CMK (cell line): ENCODE results near the gene TMEM63B.
A peak's percentile ranks its signal among the peaks of the same experiment; 100 is the strongest.

Experiments
- DNase-seq: peaks from one replicate; pipeline ENCODE4 v3.0.0-alpha.2; 2010; ENCODE audit warnings: low read depth

The TMEM63B gene

DNA sequence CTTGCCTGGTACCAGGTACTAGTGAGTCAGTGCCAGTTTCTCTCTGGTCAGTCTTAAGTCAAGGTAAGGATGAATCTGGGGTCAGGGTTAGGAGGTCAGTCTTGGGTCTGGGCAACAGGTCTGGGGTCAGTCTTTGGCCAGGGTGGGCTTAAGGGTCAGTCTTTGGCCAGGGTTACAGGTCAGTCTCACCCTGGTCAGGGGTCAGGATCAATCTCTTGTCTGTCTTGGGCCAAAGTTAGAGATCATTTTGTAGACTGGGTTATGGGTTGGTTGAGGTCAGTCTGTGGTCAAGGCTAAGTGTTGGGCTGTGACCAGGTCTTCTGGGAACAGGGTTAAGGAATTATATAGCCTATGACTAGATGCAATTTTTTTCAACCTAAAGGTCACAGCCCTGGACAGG, 18.5 kb downstream of the TMEM63B start:
- no peak for DNase-seq

DNA sequence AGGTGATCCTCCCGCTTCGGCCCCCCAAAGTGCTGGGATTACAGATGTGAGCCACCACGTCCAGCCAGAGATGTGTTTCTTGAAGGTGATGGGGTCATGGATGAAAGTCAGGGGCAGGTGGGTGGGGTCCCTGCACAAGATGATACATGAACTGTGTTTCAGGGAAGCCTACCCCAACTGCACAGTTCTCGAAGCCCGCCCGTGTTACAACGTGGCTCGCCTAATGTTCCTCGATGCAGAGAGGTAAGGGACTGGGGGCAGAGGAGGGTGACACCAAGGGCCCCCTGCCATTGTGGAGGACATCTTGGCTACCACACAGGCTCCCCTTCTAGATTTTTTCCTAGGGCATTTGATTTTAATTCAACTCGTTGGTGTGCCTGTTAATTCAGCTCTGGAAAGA, 19.3 kb downstream of the TMEM63B start:
- DNase-seq: no peak

DNA sequence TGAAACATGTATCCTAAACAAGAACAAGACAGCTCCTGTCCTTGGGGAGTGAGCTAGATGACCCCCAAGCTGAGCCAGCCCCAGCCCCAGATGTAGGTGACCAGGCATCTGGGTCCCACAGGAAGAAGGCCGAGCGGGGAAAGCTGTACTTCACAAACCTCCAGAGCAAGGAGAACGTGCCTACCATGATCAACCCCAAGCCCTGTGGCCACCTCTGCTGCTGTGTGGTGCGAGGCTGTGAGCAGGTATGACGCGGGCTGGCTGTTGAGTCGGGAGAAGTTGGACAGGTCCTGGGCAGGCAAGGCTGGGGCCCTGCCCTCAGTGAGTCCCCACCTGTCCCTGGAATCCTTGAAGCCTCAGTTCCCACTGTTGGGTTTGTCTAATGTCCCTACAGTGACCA, 19.9 kb downstream of the TMEM63B start:
- no peak for DNase-seq

DNA sequence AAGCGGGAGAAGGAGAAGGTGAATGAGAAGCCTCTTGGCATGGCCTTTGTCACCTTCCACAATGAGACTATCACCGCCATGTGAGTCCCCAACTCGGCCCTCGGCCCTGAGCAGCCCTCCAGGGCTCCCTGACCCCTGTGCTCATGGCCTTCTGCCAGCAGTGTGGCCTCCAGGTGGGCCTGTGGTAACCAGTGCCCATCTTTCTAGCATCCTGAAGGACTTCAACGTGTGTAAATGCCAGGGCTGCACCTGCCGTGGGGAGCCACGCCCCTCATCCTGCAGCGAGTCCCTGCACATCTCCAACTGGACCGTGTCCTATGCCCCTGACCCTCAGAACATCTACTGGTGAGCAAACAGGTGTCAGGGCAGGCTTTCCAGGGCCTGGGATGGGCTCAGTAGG, 21.0 kb downstream of the TMEM63B start:
- no peak for DNase-seq

DNA sequence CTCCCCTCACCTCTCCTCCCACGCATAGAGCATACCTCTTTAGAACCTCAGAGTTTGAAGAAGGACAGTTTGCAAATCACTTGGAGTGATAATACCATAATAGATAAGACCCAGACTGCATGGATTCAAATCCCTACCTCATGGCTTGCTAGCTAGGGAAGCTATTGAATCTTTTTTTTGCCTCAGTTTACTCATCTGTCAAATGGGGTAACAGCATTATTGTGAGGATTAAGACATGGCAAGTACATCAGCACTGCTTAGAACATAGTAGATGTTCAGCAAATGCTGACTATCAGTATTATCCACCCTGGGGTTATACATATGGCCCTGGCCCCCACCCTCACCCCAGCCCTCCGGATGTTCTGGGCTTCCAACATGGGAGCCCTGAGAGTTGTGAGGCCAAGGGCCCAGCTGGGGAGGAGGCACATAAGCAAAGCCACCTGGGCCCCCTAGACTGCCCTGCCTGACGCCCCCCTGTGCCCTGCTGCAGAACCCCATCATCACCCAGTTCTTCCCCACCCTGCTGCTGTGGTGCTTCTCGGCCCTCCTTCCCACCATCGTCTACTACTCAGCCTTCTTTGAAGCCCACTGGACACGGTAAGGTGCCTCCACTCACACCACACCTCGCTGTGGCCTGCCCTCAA, 22.1 kb downstream of the TMEM63B start:
- no peak for DNase-seq

DNA sequence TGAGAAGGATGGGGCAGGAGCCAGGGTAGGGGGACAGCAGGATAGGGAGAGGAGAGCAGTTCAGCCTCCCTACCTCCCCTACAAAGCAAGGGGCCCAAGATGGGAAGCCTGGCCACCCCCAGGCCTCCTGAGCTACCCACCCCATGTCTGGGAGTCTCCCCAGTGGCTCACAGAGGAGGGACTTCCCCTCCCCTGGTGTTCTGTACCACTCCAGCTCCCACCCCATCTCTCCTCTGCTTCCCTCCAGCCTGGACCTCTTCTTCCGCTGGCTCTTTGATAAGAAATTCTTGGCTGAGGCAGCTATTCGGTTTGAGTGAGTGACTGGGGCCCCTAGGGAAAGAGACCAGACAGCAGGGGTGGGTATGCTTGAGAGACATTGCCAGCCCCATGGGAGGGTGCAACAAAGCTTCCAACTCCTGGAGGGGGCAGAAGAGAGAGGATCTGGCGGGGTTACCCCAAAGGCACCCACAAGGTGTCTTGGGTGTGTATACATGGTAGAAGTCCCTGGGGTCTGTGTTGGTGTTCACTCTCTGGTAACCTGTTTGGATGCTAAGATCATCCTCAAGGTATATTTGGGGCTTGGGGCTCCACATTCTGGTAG, 23.1 kb downstream of the TMEM63B start:
- DNase-seq: no peak

DNA sequence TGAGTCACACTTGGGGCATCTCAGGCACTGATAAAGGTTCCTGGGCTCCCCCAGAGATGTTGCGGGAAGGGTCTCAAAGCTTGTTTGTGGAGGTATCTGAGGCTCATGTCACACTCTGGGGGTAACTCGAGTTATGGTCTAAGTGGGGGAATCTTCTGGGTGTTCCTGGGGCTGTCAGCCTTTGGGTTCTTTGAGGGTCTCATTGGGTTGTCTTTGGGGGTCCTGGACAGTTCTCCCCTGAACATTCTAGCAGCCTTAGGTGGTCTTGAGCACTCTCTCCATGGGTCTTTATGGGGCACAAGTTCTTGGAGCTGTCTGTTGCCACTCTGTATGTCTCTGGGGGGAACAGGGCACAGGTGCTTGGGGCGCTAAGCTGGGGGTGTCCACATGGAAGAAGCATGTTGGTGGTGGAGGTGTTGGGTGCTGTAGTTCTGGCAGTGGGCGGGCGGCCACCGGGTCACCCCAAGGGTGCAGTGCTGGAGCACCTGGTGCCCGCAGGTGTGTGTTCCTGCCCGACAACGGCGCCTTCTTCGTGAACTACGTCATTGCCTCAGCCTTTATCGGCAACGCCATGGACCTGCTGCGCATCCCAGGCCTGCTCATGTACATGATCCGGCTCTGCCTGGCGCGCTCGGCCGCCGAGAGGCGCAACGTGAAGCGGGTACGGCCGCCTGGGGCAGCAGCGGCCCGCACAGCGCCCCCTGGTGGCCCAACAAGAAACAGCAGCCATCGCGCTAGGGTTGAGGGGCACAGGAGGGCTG, 24.2 kb downstream of the TMEM63B start:
- DNase-seq: no peak

DNA sequence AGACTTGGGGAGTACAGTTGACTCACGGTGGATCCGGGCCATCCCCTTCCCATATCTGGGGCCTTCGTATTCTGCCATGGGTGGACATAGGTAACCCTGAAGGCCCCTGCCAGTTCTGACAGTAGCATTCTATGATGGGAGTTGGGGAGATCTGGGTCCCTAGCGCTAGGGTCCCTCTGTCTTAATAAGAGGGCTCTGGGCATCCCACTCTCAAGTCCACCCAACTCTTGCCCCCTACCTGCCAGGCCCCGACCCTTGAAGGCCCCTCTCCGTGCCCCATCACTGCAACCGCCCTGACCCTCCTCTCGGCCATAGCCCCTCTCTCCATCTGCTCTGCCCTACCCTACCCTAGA, 24.7 kb downstream of the TMEM63B start:
- no peak for DNase-seq

DNA sequence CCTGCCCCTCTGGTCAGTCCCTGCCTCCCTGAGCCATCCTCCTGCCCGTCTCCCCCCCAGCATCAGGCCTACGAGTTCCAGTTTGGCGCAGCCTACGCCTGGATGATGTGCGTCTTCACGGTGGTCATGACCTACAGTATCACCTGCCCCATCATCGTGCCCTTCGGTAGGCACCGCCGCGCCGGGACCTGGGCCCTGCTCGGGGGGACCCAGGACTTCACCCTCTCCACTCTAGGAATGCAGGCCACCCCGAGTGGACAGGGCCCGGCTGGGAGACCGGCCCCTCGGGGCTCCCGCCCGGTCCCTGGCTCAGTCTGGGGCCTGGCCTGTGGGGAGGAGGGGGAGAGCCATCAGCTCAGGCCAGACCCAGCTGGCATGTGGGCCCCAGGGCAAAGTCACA, 25.2 kb downstream of the TMEM63B start:
- no peak for DNase-seq

DNA sequence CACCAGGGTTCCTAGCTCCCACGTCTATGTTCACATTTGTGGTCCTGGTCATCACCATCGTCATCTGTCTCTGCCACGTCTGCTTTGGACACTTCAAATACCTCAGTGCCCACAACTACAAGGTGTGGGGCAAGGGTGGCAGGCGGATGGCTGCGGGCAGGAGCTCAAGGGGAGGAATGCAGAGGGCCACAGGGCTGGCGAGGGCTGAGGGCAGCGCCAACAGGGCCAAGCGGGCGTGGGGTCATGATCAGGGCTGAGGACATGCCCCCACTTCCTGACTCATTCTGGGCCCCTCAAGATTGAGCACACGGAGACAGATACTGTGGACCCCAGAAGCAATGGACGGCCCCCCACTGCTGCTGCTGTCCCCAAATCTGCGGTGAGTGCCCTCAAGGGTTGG, 26.7 kb downstream of the TMEM63B start:
- DNase-seq: no peak

DNA sequence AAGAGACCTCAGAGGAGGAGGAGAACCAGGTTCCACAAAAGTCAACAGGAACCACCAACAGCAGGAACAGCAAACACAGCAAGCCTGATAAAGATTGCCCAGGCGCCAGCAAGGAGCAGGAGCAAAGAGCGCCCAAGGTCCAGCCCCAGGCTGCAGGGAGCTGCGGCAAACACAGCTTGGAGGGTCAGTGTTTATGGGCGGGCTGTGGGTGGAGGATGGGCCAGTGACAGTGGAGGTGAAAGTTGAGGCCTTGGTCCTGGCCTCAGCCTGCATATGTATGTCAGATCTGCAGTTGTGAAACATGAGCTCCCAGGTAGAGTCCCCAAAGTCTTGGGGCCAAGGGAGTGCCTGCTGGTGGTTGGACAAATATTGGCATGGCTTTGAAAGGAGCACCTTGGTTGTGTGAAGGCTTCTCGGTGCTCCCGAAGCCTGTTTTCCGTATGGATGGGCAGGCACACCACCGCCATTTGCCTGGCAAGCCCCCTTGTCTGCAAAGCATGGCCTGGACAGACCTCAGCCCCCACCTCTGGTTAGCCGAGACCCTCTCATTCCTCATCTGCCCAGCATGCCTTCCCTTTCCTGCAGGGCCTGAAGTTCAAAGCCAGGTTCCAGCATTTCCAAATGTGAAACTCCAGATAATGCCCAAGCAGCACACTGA, 29.3 kb downstream of the TMEM63B start:
- no peak for DNase-seq

DNA sequence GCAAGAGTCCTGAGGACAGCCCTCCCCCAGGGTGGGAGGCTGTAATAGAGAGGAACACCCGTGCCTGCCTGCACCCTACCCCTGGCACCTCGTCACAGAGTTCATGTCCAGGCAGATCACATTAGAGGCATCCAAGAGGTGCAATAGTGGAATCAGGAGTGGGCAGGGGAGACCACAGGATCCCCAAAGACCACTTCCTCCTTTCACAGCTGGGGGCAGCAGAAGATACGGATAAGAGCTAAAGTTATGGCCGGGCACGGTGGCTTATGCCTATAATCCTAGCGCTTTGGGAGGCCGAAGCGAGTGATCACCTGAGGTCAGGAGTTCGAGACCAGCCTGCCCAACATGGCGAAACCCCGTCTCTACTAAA, 29.8 kb downstream of the TMEM63B start:
- no peak for DNase-seq

DNA sequence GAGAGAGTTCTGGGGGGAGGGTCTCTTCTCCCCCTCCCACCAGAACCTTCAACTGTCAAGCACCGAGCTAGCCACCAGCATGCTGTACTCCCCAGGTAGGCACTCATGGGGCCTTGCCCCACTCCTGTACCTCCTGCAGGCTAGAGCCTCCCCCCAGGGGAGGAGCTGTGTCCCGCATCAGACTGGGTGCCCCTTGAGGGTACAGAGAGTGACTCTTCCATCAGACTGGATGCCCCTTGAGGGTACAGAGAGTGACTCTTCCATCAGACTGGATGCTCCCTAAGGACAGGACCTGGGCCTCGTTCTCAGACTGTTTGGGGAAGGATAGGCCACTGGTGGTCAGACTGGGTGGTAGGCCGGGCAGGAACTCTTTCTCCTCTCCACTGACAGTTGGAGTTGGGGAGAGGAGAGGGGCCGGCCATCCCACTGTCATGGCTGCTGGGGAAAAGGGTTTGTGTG, 31.4 kb downstream of the TMEM63B start, which contains the start of gene CAPN11:
Gene CAPN11 (plus strand): TSS at position 51 of the 459 bp plus-strand sequence. CDS start 29 bp downstream, at position 80.
- no peak for DNase-seq

DNA sequence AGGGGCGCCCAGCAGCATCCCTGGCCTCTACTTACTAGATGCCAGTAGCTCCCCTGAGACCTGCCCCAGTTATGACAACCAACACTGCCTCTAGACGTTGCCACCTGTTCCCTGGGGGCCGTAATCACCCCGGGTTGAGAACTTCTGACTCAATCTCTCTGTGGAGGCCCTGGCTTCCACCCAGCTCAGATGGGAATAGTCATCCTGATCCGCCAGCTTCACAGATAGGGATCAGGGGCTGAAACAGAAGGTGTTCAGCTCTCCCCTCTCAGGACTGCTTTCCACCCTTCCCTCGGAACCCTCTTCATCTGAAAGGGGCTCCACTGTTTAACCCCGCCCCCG, 34.6 kb downstream of the TMEM63B start:
- DNase-seq: no peak

DNA sequence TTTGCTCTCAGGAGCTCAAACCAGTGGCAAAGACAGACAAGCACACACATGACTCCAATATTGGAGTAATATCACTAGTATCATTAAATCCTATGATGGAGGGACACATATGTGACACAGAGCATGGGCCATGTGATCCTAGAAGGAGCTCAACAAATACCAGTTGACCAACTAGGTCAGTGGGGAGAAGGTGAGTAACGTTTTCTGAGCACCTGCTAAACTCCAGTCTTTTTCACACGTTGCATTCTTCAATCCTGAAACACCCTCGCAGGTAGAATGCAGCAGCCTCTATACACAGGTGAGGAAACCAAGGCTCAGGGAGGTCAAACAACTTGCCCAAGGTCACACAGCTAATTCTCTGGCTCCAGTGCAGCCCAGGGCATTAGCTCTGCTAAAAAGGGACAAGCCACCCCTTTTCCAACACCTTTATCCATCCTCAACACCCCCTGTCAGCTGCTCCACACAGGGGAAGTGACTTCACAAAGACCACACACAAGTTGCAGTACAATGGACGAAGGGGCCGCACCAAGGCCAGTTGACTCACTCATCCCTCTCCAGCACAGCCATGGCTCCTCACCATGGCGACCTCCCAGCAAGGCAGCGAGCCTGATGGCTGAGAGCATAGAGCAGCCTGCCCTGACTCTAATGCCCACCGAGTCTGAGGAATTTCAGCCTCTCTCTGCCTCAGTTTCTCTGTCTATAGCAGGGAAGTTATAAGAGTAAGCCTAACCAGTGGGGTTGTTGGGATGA, 35.7 kb downstream of the TMEM63B start:
- no peak for DNase-seq

DNA sequence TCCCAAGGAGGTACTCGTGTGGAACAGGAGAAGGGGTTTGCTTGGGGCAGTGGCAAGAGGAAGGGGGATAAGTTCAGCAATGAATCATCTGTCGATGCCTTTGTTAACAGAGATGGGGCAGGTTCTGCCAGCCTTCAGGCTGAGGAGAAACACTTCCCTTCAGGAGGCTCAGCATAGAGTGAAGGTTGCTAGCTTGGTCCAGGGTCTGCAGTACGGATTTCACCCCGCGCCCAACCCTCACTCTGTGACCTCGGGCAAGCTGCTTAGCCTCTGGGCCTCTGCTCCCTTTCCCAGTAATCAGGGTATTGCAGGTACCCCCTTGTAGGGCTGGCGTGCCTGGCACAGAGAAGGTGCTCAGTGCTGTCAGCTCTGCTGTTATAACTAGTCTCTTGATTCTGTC, 38.8 kb downstream of the TMEM63B start:
- DNase-seq: no peak

DNA sequence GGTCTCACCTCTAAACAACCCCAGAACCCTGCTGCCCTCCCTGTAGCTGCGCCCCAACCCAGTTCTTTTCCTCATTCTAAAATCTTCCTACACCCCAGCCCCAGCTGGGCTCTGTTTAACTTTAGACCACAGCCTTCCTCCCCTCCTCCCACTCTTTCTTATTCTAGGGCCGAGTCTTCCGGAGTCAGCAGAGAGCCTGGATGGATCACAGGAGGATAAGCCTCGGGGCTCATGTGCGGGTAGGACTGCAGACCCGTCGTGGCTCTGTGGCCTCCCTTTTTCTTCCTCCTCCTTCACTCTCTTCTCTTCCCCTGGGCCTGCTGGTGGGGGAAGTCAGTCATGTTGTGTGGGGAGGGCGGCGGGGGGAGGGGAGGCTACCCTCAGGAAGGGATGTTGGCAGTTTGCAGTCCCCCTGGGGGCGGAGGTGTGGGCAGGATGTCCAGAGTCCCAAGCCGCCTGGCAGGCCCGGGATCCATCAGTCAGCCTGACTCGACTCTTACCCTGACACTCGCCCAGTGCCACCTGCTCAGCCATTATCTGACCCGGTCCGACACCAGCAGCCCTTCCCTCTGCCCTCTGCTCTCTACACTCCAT, 39.3 kb downstream of the TMEM63B start:
- peak; percentile 79 for DNase-seq

DNA sequence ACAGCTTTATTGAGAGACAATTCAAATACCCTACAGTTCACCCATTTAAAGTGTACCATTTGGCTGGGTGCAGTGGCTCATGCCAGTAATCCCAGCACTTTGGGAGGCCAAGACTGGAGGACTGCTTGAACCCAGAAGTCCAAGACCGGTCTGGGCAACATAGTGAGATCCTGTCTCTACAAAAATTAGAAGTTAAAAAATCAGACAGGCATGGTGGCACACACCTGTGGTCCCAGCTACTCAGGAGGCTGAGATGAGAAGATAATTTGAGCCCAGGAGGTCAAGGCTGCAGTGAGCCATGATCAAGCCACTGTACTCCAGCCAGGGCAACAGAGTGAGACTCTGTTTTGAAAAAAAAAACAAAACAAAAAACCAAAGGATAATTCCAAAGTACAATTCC, 40.2 kb downstream of the TMEM63B start:
- no peak for DNase-seq

DNA sequence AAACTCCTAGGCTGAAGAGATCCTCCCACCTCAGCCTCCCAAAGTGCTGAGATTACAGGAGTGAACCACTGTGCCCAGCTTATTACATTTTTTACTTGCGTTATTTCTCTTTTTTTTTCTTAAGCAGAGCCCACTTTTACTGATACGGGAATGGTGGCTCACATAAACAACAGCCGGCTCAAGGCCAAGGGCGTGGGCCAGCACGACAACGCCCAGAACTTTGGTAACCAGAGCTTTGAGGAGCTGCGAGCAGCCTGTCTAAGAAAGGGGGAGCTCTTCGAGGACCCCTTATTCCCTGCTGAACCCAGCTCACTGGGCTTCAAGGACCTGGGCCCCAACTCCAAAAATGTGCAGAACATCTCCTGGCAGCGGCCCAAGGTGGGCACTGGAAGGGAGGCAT, 41.8 kb downstream of the TMEM63B start:
- no peak for DNase-seq

DNA sequence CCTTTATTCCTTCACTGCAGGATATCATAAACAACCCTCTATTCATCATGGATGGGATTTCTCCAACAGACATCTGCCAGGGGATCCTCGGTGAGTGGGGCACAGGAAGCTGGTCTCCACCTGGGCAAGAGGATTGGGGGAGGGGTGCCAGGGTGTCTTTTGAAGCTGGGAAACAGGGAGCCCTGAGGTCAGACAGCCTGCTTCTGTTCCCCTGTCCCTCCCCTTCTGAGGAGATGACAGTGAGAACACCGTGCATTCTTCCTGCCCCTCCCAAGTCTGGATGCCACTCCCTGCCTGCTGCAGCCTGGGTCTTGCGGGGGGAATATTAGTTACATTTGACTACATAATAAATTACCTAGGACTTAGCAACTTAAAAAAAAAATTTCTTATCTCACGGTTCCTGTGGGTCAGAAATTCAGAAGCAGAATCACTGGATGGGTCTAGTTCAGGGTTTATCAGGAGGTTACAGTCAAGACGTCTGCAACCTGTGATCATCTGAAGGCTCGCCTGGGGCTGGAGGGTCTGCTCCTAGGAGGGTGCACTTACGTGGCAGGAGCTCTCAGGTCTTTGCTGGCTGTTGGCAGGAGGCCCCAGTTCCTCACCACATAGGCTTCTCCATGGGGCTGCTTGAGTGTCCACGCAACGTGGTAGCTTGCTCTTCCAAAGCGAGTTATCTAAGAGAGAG, 42.7 kb downstream of the TMEM63B start:
- no peak for DNase-seq

DNA sequence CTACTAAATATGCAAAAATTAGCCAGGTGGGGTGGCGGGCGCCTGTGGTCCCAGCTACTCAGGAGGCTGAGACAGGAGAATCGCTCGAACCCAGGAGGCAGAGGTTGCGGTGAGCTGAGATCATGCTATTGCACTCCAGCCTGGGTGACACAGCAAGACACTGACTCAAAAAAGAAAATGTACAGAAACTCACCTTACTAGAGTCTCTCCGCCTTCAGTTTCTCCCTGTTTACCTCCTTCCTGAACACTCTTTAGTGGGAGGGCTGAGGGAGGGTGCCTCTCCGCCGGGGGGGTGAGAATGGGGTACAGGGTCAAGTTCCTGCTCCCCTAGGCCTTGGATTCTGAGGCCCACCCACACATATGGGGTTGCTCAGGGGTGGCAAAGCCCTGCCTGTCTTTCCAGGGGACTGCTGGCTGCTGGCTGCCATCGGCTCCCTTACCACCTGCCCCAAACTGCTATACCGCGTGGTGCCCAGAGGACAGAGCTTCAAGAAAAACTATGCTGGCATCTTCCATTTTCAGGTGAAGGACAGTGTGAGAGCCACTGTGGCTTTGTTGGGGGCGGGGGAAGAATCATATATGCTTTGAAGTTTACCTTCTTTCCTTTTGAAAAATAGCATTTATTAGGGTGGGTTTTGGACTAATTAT, 44.7 kb downstream of the TMEM63B start:
- DNase-seq: no peak
